ENCODE results near the gene WIPI1. TPM values are rescaled to one million over a fixed set of nuclear protein-coding genes. Genes with fewer than 3 reads are reported as not detected.

Gene WIPI1
- total and polyA plus RNA-seq, 2 of the 13 experiments (the other 11 are each of a cell fraction or from before 2014, with no cell fraction given), result 29.4 to 141 TPM

GRCh38 chr17:68482576-68483041, 25.3 kb upstream of the WIPI1 start (continued):
- TF ChIP-seq PBX3 (CRISPR knock-in tag; IDR thresholded peaks at IDR 0.05; ENCODE audit: borderline replicate concordance) (no peak), ZNF788 (CRISPR knock-in tag; IDR thresholded peaks at IDR 0.05; ENCODE audit: borderline replicate concordance) (no peak), SYNCRIP (IDR thresholded peaks at IDR 0.05; ENCODE audit: insufficient read depth, low read depth, low read length) (no peak), ATF1 (CRISPR knock-in tag; IDR thresholded peaks at IDR 0.05) (peak; percentile 67; the same call in 1 of the 2 replicates), SRY (CRISPR knock-in tag; IDR thresholded peaks at IDR 0.05) (no peak), RAD51 (IDR thresholded peaks at IDR 0.05; ENCODE audit: borderline replicate concordance) (no peak), TARDBP (CRISPR knock-in tag; IDR thresholded peaks at IDR 0.05) (peak; percentile 83; the same call in 1 of the 2 replicates), KDM6A (CRISPR knock-in tag; IDR thresholded peaks at IDR 0.05; ENCODE audit: low read depth) (0 out of 2 replicates have a peak, but pooled peaks have one; percentile 26), XBP1 (CRISPR knock-in tag; IDR thresholded peaks at IDR 0.05) (no peak), IKZF1 (IDR thresholded peaks at IDR 0.05) (no peak), AGO1 (IDR thresholded peaks at IDR 0.05; ENCODE audit: low read depth, low read length, poor library complexity, severe bottlenecking) (no peak), ZNF264 (CRISPR knock-in tag; IDR thresholded peaks at IDR 0.05) (no peak), SCMH1 (CRISPR knock-in tag; IDR thresholded peaks at IDR 0.05; ENCODE audit: borderline replicate concordance) (no peak), CENPBD1 (CRISPR knock-in tag; IDR thresholded peaks at IDR 0.05; ENCODE audit: borderline replicate concordance, low read depth) (no peak), NAIF1 (CRISPR knock-in tag; IDR thresholded peaks at IDR 0.05; ENCODE audit: borderline replicate concordance) (no peak), ISX (CRISPR knock-in tag; conservative IDR thresholded peaks at IDR 0.05) (no peak), ZNF550 (CRISPR knock-in tag; IDR thresholded peaks at IDR 0.05; ENCODE audit: borderline replicate concordance) (no peak), HNRNPH1 (optimal IDR thresholded peaks at IDR 0.05; ENCODE audit: low read depth, low read length) (no peak), BRD4 (CRISPR knock-in tag; IDR thresholded peaks at IDR 0.05) (no peak), CEBPB (IDR thresholded peaks at IDR 0.05; ENCODE audit: borderline replicate concordance, low read depth, low read length) (no peak), MIXL1 (CRISPR knock-in tag; IDR thresholded peaks at IDR 0.05) (peak; percentile 86), JDP2 (CRISPR knock-in tag; IDR thresholded peaks at IDR 0.05; ENCODE audit: borderline replicate concordance) (no peak; the same call in 1 of the 2 replicates)
- TF ChIP-seq, protein P1, sequence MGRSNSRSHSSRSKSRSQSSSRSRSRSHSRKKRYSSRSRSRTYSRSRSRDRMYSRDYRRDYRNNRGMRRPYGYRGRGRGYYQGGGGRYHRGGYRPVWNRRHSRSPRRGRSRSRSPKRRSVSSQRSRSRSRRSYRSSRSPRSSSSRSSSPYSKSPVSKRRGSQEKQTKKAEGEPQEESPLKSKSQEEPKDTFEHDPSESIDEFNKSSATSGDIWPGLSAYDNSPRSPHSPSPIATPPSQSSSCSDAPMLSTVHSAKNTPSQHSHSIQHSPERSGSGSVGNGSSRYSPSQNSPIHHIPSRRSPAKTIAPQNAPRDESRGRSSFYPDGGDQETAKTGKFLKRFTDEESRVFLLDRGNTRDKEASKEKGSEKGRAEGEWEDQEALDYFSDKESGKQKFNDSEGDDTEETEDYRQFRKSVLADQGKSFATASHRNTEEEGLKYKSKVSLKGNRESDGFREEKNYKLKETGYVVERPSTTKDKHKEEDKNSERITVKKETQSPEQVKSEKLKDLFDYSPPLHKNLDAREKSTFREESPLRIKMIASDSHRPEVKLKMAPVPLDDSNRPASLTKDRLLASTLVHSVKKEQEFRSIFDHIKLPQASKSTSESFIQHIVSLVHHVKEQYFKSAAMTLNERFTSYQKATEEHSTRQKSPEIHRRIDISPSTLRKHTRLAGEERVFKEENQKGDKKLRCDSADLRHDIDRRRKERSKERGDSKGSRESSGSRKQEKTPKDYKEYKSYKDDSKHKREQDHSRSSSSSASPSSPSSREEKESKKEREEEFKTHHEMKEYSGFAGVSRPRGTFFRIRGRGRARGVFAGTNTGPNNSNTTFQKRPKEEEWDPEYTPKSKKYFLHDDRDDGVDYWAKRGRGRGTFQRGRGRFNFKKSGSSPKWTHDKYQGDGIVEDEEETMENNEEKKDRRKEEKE (IDR thresholded peaks at IDR 0.05), result no peak
- TF ChIP-seq, protein P2, sequence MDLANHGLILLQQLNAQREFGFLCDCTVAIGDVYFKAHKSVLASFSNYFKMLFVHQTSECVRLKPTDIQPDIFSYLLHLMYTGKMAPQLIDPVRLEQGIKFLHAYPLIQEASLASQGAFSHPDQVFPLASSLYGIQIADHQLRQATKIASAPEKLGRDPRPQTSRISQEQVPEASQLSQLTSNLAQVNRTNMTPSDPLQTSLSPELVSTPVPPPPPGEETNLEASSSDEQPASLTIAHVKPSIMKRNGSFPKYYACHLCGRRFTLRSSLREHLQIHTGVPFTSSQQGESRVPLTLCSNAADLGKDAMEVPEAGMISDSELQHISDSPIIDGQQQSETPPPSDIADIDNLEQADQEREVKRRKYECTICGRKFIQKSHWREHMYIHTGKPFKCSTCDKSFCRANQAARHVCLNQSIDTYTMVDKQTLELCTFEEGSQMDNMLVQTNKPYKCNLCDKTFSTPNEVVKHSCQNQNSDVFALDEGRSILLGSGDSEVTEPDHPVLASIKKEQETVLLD (CRISPR knock-in tag; IDR thresholded peaks at IDR 0.05; ENCODE audit: low read depth), result no peak
- TF ChIP-seq, protein P3, sequence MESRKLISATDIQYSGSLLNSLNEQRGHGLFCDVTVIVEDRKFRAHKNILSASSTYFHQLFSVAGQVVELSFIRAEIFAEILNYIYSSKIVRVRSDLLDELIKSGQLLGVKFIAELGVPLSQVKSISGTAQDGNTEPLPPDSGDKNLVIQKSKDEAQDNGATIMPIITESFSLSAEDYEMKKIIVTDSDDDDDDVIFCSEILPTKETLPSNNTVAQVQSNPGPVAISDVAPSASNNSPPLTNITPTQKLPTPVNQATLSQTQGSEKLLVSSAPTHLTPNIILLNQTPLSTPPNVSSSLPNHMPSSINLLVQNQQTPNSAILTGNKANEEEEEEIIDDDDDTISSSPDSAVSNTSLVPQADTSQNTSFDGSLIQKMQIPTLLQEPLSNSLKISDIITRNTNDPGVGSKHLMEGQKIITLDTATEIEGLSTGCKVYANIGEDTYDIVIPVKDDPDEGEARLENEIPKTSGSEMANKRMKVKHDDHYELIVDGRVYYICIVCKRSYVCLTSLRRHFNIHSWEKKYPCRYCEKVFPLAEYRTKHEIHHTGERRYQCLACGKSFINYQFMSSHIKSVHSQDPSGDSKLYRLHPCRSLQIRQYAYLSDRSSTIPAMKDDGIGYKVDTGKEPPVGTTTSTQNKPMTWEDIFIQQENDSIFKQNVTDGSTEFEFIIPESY (CRISPR knock-in tag; IDR thresholded peaks at IDR 0.05), result no peak

All from HepG2 (cell line).